ENCODE measurements around the gene BST2. TPM values are rescaled to one million over a fixed set of nuclear protein-coding genes. Genes with fewer than 3 reads are reported as not detected.

Gene BST2
- total RNA-seq, 1 donor from 2014 or later, result 133 TPM

- peaks cover 12% of the 10 kb centered on the region for H3K4me1 ChIP-seq
- H3K4me3 ChIP-seq, result no peak overlapping the region
- no peak for TF ChIP-seq CTCF (IDR thresholded peaks at IDR 0.05)
- no peaks in the 10 kb centered on the region for H3K27me3 ChIP-seq
- intact Hi-C loops (cut with DNase I), result no loop called here
- no peak overlapping the region for H3K27ac ChIP-seq
- no peaks in the 10 kb centered on the region for H3K36me3 ChIP-seq
- ATAC-seq, result no peak
- no peak for DNase-seq
- H3K9me3 ChIP-seq, result no peaks in the 10 kb centered on the region
Observed at GRCh38 chr19:17423429-17424208, 18.2 kb upstream of the BST2 start.

GRCh38 chr19:17421942-17422341, 16.5 kb upstream of the BST2 start:
- Histone ChIP-seq H3K4me3 (no peak overlapping the region), H3K4me1 (peaks cover 13% of the 10 kb centered on the region), H3K9me3 (no peaks in the 10 kb centered on the region), H3K27ac (no peak overlapping the region), H3K27me3 (no peaks in the 10 kb centered on the region), H3K36me3 (no peaks in the 10 kb centered on the region)
- no peak for DNase-seq
- ATAC-seq, result no peak
- intact Hi-C loops (cut with DNase I), result no loop called here
- no peak for TF ChIP-seq CTCF (IDR thresholded peaks at IDR 0.05)

GRCh38 chr19:17420475-17420924, 15.1 kb upstream of the BST2 start:
- intact Hi-C loops (cut with DNase I), result no loop called here
- Histone ChIP-seq H3K27ac (peak overlapping the region; percentile 77), H3K9me3 (no peaks in the 10 kb centered on the region), H3K27me3 (no peaks in the 10 kb centered on the region), H3K4me3 (peak overlapping the region; percentile 99), H3K36me3 (no peaks in the 10 kb centered on the region), H3K4me1 (peaks cover 13% of the 10 kb centered on the region)
- ATAC-seq, result peak; percentile 49
- TF ChIP-seq CTCF (IDR thresholded peaks at IDR 0.05), result peak; percentile 21
- peak; percentile 76 for DNase-seq

GRCh38 chr19:17419621-17420474, 14.4 kb upstream of the BST2 start, which contains the start of gene MVB12A:
Gene MVB12A (plus strand): TSS chr19:17420047. CDS start chr19:17420136, 89 bp downstream.
- Histone ChIP-seq H3K4me3 (peak within 1 kb of the TSS; percentile 99), H3K27ac (peak within 1 kb of the TSS; percentile 77), H3K9me3 (no peaks in the 10 kb centered on the region), H3K36me3 (no peaks in the 10 kb centered on the region), H3K27me3 (no peaks in the 10 kb centered on the region), H3K4me1 (peaks cover 13% of the 10 kb centered on the region)
- DNase-seq (peak; percentile 99), ATAC-seq (peak; percentile 99)
- intact Hi-C loops (cut with DNase I), result no loop called here
- TF ChIP-seq CTCF (IDR thresholded peaks at IDR 0.05), result no peak

DNA sequence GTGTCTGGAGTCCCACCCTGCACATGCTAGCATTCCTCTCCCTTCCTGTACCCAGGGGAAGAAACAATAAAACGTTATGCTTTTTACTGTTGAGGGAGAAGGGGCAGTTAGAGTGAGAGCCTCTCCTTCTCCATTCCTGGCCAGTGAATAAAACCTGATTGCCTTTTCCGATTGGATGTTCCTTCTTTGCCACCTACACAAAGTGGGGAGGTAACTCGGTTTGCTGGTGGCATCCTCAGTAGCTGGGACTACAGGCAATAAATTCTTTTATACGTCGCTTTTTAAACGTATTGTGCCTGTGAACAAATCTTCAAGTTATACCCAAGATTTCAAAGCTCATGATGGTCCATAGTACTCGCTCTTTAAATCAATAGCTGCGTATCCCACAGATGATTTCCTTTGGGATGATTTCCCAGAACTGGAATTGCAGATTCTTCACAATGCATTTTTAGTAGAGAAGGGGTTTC, 13.8 kb upstream of the BST2 start:
- Histone ChIP-seq H3K36me3 (peaks cover 4% of the 10 kb centered on the region), H3K27ac (peak overlapping the region; percentile 74), H3K9me3 (no peaks in the 10 kb centered on the region), H3K4me1 (peaks cover 13% of the 10 kb centered on the region), H3K27me3 (no peaks in the 10 kb centered on the region), H3K4me3 (peak overlapping the region; percentile 99)
- no peak for TF ChIP-seq CTCF (IDR thresholded peaks at IDR 0.05)
- intact Hi-C loops (cut with DNase I), result no loop called here
- DNase-seq (no peak), ATAC-seq (no peak)

Data from upper lobe of right lung (tissue), 1 donor.